ENCODE results near the gene ZDHHC11. TPM values are rescaled to one million over a fixed set of nuclear protein-coding genes. Genes with fewer than 3 reads are reported as not detected.
"Not testable (repeated sequence)": the region's sequence is repeated elsewhere in the genome, so short reads cannot be mapped to it uniquely, and the experiment has no call there.

The ZDHHC11 gene
- total and polyA plus RNA-seq, 2 experiments from 2014 or later, result 8.0 to 29.1 TPM

DNA sequence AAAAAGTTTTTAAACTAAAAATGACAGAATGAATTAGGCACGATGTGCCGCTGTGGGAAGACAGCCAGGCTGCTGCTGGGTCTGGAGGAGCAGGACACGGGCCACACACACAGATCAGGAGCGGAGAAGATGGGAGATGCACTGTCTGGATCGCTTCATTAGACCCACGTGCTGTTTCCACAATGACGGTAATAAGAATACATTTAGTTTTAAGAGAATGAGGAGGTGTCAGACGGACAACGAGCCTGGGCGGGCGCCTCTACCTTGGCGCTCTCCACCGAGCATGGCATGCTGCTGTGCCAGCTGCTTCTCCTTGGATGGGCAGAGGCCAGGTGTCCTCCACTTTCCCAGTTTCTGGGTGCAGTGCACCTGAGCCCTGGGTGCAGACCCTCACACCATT is 77.9 kb downstream of the ZDHHC11 start:
- not testable (repeated sequence) for ATAC-seq; H3K9me3 Mint-ChIP-seq; H3K36me3 ChIP-seq (ENCODE audit: insufficient read depth)

DNA sequence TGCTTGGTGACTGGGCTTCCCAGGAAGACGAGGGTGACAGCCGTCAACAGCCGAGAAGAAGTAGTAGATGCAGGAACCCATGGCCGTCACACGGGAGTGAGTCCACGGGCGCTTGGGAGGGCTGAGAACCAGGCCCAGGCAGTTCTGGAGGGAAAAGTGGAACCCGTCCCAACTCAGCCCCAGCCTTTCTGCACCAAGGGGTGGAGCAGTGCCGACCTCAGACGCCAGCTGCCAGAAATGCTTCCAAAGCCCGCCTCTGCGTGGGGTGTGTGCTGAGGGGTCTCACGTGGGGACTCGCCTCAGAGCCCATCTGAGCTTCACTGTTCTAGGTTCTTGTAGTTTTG is 78.3 kb downstream of the ZDHHC11 start:
- not testable (repeated sequence) for H3K27me3 Mint-ChIP-seq (ENCODE audit: insufficient read depth, low read depth, poor library complexity); H3K4me2 ChIP-seq; H3K4me3 ChIP-seq; H3K9me3 Mint-ChIP-seq; H3K27ac ChIP-seq (ENCODE audit: low read depth); H3K27ac Mint-ChIP-seq; H3F3A ChIP-seq (replicated peaks; ENCODE audit: low read depth); H2AFZ ChIP-seq; ATAC-seq; H3K4me1 Mint-ChIP-seq; H3K4me1 ChIP-seq (ENCODE audit: insufficient read depth); H3K36me3 Mint-ChIP-seq (ENCODE audit: low read depth); H3K79me2 ChIP-seq (replicated peaks; ENCODE audit: insufficient read depth); H3K27me3 ChIP-seq (ENCODE audit: insufficient read depth); H3K9me2 ChIP-seq (ENCODE audit: insufficient read depth); H3K4me3 Mint-ChIP-seq; H4K20me1 ChIP-seq (replicated peaks; ENCODE audit: insufficient read depth); DNase-seq (ENCODE audit: low spot score); H3K36me3 ChIP-seq (ENCODE audit: insufficient read depth)

More for the DNA sequence above, 77.9 kb downstream of the ZDHHC11 start:
- not testable (repeated sequence) for H3K27ac ChIP-seq (ENCODE audit: low read depth); H3K4me2 ChIP-seq; H3K27ac Mint-ChIP-seq; H3K9me2 ChIP-seq (ENCODE audit: insufficient read depth); H3K27me3 ChIP-seq (ENCODE audit: insufficient read depth); H3K4me1 ChIP-seq (ENCODE audit: insufficient read depth); H3K4me3 Mint-ChIP-seq; H3K36me3 Mint-ChIP-seq (ENCODE audit: low read depth); H3K4me1 Mint-ChIP-seq; H3K79me2 ChIP-seq (replicated peaks; ENCODE audit: insufficient read depth); H3K27me3 Mint-ChIP-seq (ENCODE audit: insufficient read depth, low read depth, poor library complexity); H4K20me1 ChIP-seq (replicated peaks; ENCODE audit: insufficient read depth); DNase-seq (ENCODE audit: low spot score); H3K4me3 ChIP-seq; H3F3A ChIP-seq (replicated peaks; ENCODE audit: low read depth); H2AFZ ChIP-seq

DNA sequence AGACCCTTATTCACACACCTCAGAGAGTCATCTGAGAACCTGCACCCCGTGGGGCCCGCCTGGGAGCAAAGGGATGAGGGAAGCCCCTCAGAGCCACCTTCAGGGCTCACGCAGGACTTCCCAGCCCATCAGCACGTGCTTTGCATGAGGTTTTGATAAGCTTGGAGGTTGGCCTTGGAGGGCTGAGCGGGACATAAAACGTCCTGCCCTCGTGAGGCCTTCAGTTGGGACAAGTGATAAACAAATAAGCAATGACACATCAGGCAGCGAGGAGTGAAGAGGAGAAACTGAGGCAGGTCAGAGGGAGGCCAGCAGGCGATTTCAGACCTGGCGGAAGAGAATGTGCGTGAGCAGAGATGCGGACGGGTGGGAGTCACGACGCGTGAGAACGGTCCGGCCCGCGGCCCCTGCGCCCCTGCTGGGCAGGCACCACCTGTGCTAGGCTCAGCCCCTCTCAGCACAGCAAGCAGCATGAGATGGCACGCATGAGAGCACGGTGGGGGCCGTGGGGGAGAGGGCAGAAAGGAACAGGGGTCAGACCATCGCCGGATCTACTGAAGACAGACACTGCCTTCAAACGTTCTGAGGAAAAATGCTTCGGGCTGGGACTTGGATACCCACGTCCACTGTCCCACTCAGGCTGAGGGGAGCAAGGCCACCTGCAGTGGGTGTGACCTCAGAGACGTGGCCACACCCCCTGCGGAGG is 78.8 kb downstream of the ZDHHC11 start:
- not testable (repeated sequence) for H2AFZ ChIP-seq; H3K4me3 ChIP-seq; H3K4me1 ChIP-seq (ENCODE audit: insufficient read depth); DNase-seq (ENCODE audit: low spot score); H3K27me3 ChIP-seq (ENCODE audit: insufficient read depth); H3K79me2 ChIP-seq (replicated peaks; ENCODE audit: insufficient read depth); ATAC-seq; H3F3A ChIP-seq (replicated peaks; ENCODE audit: low read depth); H3K36me3 Mint-ChIP-seq (ENCODE audit: low read depth); H3K27me3 Mint-ChIP-seq (ENCODE audit: insufficient read depth, low read depth, poor library complexity); H3K9me3 Mint-ChIP-seq; H3K4me1 Mint-ChIP-seq; H3K4me2 ChIP-seq; H3K36me3 ChIP-seq (ENCODE audit: insufficient read depth); H3K4me3 Mint-ChIP-seq; H3K27ac ChIP-seq (ENCODE audit: low read depth); H3K27ac Mint-ChIP-seq; H3K9me2 ChIP-seq (ENCODE audit: insufficient read depth); H4K20me1 ChIP-seq (replicated peaks; ENCODE audit: insufficient read depth)

DNA sequence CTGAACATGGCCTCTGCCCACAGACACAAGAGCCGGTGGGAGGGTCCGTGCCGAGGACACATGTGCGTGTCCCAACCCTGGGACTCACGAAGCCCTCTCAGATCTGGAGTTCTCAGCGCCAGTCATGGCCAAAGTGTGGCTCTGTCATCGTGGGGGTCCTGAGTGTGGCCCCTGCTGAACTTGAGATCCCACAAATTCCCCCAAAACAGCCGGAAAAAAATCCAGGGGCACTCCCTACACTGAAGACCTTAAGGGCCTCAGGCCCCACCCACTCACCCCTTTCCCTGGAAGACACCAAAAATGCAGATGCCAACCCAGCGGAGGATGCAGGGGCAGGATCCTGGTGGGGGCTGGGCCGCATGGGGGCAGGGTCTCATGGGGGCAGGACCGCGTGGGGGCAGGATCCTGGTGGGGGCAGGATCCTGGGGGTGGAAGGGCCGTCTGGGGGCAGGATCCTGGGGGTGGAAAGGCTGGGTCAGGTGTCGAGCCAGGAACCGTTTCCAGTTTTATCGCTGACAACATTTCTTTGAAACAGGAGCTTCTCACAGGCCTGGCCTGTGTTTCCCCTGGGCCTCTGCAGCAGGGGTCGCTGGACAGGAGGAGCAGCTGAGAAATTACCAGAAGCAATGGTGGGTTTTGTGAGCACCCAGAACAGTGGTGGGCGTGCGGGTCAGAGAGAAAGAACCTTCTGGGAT is 79.6 kb downstream of the ZDHHC11 start:
- ATAC-seq; H3K9me2 ChIP-seq (ENCODE audit: insufficient read depth); H3K36me3 Mint-ChIP-seq (ENCODE audit: low read depth); DNase-seq (ENCODE audit: low spot score); H3K4me3 ChIP-seq; H3K4me2 ChIP-seq; H3F3A ChIP-seq (replicated peaks; ENCODE audit: low read depth); H3K27ac ChIP-seq (ENCODE audit: low read depth); H3K27me3 ChIP-seq (ENCODE audit: insufficient read depth); H4K20me1 ChIP-seq (replicated peaks; ENCODE audit: insufficient read depth); H3K4me3 Mint-ChIP-seq; H3K4me1 ChIP-seq (ENCODE audit: insufficient read depth); H2AFZ ChIP-seq; H3K79me2 ChIP-seq (replicated peaks; ENCODE audit: insufficient read depth); H3K27ac Mint-ChIP-seq; H3K36me3 ChIP-seq (ENCODE audit: insufficient read depth); H3K9me3 Mint-ChIP-seq; H3K27me3 Mint-ChIP-seq (ENCODE audit: insufficient read depth, low read depth, poor library complexity); H3K4me1 Mint-ChIP-seq: not testable (repeated sequence)

DNA sequence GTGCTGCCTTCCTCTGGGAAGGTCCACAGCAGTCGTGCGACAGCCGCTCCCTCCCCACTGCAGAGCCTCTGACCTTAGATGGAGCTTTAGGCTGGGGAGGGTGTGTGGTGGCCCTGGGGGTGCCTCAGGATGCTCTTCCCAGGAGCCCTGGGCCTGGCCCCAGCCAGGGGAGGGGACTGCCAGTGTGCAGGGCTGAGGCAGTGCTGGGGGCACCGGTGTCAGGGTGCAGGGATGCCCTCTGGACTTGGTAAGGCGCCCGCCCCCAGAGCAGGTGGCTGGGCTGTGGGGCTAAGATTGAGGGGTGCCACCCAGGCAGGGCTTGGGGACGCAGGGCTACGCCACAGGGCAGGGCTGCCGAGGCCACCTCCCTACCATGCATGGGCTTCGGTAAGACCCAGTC is 80.2 kb downstream of the ZDHHC11 start:
- H3K4me2 ChIP-seq; H4K20me1 ChIP-seq (replicated peaks; ENCODE audit: insufficient read depth); H3K9me3 Mint-ChIP-seq; DNase-seq (ENCODE audit: low spot score); H3K79me2 ChIP-seq (replicated peaks; ENCODE audit: insufficient read depth); ATAC-seq; H3K27ac Mint-ChIP-seq; H3F3A ChIP-seq (replicated peaks; ENCODE audit: low read depth); H3K36me3 Mint-ChIP-seq (ENCODE audit: low read depth); H3K4me1 ChIP-seq (ENCODE audit: insufficient read depth); H2AFZ ChIP-seq; H3K27me3 ChIP-seq (ENCODE audit: insufficient read depth); H3K4me3 Mint-ChIP-seq; H3K4me1 Mint-ChIP-seq; H3K27me3 Mint-ChIP-seq (ENCODE audit: insufficient read depth, low read depth, poor library complexity); H3K4me3 ChIP-seq; H3K9me2 ChIP-seq (ENCODE audit: insufficient read depth); H3K27ac ChIP-seq (ENCODE audit: low read depth); H3K36me3 ChIP-seq (ENCODE audit: insufficient read depth): not testable (repeated sequence)

DNA sequence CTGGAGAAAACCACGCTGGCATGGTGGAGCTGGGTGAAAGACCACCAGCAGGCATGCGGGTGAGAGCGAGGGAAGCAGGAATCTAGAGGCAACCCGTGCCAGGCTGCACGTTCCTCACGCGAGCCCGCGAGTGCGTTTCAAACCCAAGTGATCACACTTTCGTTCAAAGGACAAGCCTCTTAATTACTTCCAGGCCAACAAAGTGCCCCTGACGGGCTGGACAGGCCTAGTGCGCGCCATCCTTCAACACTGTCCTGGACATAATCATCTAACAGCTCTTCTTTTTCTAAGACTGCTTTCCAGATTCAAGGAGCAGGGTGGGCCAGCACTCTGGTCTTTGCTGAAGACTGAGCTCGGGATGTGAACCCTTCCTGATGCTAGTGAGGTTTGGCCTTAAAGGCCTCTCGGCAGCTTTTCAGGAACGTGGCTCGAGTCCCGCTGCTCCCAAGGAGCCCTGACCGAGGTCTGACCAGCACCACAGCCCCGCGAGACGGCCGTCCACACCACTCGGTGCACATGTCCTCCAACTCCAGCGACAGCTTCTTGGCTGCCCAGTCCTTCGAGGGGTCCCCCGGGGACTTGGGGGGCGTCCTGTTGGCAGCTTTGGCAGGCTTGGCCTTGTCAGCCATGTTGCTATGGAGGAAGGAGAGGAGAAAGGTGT is 81.2 kb downstream of the ZDHHC11 start:
- not testable (repeated sequence) for H2AFZ ChIP-seq; H3K36me3 Mint-ChIP-seq (ENCODE audit: low read depth); H3K27me3 Mint-ChIP-seq (ENCODE audit: insufficient read depth, low read depth, poor library complexity); H3K27ac ChIP-seq (ENCODE audit: low read depth); H3K4me1 Mint-ChIP-seq; H3K4me3 ChIP-seq; H3K79me2 ChIP-seq (replicated peaks; ENCODE audit: insufficient read depth); ATAC-seq; H4K20me1 ChIP-seq (replicated peaks; ENCODE audit: insufficient read depth); H3K27ac Mint-ChIP-seq; H3K4me1 ChIP-seq (ENCODE audit: insufficient read depth); H3K27me3 ChIP-seq (ENCODE audit: insufficient read depth); H3K4me3 Mint-ChIP-seq; H3K4me2 ChIP-seq; H3F3A ChIP-seq (replicated peaks; ENCODE audit: low read depth); H3K9me2 ChIP-seq (ENCODE audit: insufficient read depth); H3K36me3 ChIP-seq (ENCODE audit: insufficient read depth); H3K9me3 Mint-ChIP-seq; DNase-seq (ENCODE audit: low spot score)
